ENCODE data around the gene CERCAM.

CERCAM gene

DNA sequence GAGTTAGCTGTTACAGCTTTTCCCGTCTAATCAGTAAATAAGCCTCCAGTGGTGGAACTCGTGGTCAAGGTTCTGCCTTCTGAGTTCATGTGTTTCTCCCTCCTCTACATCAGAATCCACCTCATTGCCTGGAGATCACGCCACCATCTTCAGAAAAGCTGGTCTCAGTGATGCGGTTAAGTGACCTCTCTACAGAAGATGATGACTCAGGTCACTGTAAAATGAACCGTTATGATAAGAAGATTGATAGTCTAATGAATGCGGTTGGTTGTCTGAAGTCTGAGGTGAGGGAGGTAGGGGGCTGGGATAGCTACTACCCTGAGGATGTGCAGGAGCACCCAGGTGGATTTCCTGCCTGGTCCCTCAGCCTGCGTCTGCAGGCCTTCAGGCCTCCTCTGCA is 48.4 kb downstream of the CERCAM start:
- no peak for DNase-seq

DNA sequence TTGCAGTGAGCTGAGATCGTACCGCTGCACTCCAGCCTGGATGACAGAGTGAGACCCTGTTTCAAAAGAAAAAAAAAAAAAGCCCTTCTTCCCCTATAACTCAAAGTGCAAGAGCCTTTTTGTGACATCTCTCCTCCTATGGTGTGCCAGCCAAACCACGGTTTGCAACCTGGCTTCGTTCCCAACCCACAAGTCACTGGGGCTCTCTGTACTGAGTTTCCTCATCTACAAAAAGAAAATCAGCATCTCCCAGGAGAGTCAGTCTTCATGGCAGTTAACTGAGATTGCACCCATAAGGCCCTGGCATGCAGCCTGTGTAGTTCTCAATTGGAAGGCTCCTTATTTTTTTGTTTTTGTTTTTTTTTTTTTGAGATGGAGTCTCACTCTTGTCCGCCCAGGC is 49.9 kb downstream of the CERCAM start:
- DNase-seq: no peak

GRCh38 chr9:128473104-128473503 is 52.4 kb downstream of the CERCAM start:
- DNase-seq: no peak

GRCh38 chr9:128475867-128476266 is 55.2 kb downstream of the CERCAM start:
- no peak for DNase-seq

DNA sequence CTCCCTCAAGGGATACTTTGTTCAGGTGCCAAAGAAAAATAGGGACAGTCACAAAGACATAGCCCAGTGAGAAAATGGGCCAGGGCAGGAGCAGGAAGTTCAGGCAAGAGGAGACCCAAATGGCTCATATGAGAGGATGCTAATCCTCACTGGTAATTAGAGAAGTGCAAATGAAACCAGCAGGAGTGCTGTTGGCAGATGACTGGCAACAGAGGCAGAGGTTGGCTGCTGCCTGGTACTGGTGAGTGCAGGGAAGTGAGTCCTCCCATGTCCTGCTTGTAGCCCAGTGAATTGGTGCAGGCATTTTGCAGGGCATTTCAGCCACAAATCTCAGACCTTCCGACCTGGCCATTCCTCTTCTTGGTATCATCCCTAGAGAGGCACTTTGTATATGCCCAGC is 58.6 kb downstream of the CERCAM start:
- no peak for DNase-seq

DNA sequence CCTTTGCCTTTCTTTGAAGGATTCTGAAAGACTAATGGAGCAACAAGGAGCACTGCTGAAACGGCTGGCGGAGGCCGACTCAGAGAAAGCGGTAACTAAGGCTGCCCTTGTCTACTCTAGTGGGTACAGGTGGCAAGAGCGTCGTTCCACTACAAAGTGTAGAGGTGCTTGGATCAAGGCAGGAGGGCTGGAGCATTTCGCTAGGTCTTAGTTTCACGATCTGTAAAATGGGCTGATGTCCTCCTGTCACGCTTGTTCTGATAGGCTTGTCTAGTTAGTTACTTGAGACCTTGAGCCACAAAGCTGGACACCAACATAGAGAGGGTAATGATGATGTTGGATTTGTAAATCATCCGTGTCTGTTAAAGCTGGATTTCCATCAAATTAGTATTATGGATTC is 60.9 kb downstream of the CERCAM start:
- DNase-seq: no peak

- DNase-seq: no peak
Observed at GRCh38 chr9:128482186-128482585, 61.5 kb downstream of the CERCAM start.

- no peak for DNase-seq
Observed at GRCh38 chr9:128484686-128485413, 64.2 kb downstream of the CERCAM start.

DNA sequence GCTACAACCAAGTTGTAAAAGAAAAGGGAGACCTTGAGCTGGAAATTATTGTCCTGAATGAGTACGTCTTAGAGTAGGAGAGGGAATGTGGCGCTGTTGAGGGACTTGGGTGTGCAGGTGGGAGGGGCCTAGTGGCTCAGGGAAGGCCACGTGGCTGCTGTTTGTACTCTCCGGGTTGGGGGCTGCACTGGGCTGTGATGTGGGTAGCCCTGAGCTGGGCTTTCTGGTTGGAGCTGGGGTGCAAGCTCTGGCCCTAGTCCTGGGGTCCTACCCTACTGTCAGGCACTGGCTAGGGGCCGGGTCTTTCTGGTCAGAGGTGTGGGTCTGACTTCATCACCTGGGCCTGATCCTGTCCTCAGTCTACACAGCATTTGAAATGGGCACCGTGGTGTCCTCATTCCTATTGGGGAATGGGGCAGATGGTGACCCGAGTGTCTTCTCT is 64.8 kb downstream of the CERCAM start:
- DNase-seq: no peak

- DNase-seq: no peak
Observed at GRCh38 chr9:128486201-128486600, 65.5 kb downstream of the CERCAM start.
